IMR-90 (cell line): ENCODE measurements around the gene ITGB4. TPM values are rescaled to one million over a fixed set of nuclear protein-coding genes. Genes with fewer than 3 reads are reported as not detected.

Experiments
- ATAC-seq: fragments of 200-7000 bp; cut with Tn5 transposase; 2 replicates; pipeline ENCODE4 v1.9.1; 2020; ENCODE audit warnings: low read depth, mild to moderate bottlenecking, moderate library complexity
- BruUV-seq: library from RNA; stranded (reverse); fragments of 400-500 nt; replicated peaks from 2 replicates; lab custom pipeline; 2021; lab: Mats Ljungman, UMichigan
- CTCF ChIA-PET: fragments of 300-600 bp; formaldehyde crosslinking; extraction: SDS; loops from one replicate; lab custom pipeline; 2021; ENCODE audit warnings: antibody characterized with exemption; lab: Yijun Ruan, JAX
- POLR2A ChIA-PET: fragments of 300-600 bp; sonication (Branson Sonifier 250); formaldehyde crosslinking; loops from one replicate; lab custom pipeline; 2022; ENCODE audit warnings: antibody characterized with exemption; ENCODE audit not compliant: unreplicated experiment; lab: Charles Lee
- DNase-seq: peaks from one replicate; pipeline ENCODE4 v3.0.0; 2013
- H2AFZ ChIP-seq: replicated peaks from 2 replicates; pipeline ENCODE3; 2013; ENCODE audit warnings: low read length, mild to moderate bottlenecking; ENCODE audit not compliant: poor library complexity
- H2AK5ac ChIP-seq: 2 replicates; pipeline ENCODE4 v1.6.1; 2013; ENCODE audit warnings: low read depth, low read length, inconsistent platforms
- H2AK9ac ChIP-seq: replicated peaks from 2 replicates; pipeline ENCODE3; 2013; ENCODE audit warnings: mild to moderate bottlenecking, low read depth, low read length, moderate library complexity; ENCODE audit not compliant: poor library complexity
- H2BK120ac ChIP-seq: 2 replicates; pipeline ENCODE4 v1.6.1; 2013; ENCODE audit warnings: low read depth, low read length, inconsistent platforms
- H2BK15ac ChIP-seq: 3 replicates; pipeline ENCODE4 v1.6.1; 2013; ENCODE audit warnings: low read depth, low read length, inconsistent platforms
- H2BK20ac ChIP-seq: 2 replicates; pipeline ENCODE4 v1.6.1; 2013; ENCODE audit warnings: low read depth, mild to moderate bottlenecking, inconsistent platforms, low read length, moderate library complexity
- H2BK5ac ChIP-seq: 2 replicates; pipeline ENCODE4 v1.6.1; 2013; ENCODE audit warnings: mild to moderate bottlenecking, low read depth, low read length, inconsistent platforms; ENCODE audit not compliant: poor library complexity, severe bottlenecking
- H3K14ac ChIP-seq: replicated peaks from 2 replicates; pipeline ENCODE4 v1.6.1; 2013; ENCODE audit warnings: low read depth, low read length, inconsistent platforms
- H3K18ac ChIP-seq: 2 replicates; pipeline ENCODE4 v1.6.1; 2013; ENCODE audit warnings: low read depth, low read length, control low read depth
- H3K23ac ChIP-seq: 2 replicates; pipeline ENCODE4 v1.6.1; 2013; ENCODE audit warnings: low read depth, low read length, inconsistent platforms
- H3K27ac ChIP-seq: 2 replicates; pipeline ENCODE4 v1.5.1; 2013; ENCODE audit warnings: mild to moderate bottlenecking, control low read depth, low read length; ENCODE audit not compliant: insufficient read depth
- H3K27me3 ChIP-seq: 2 replicates; pipeline ENCODE4 v1.6.1; 2013; ENCODE audit warnings: low read length; ENCODE audit not compliant: control insufficient read depth, insufficient read depth
- H3K36me3 ChIP-seq: 2 replicates; pipeline ENCODE4 v1.6.1; 2013; ENCODE audit warnings: low read length, mixed read lengths; ENCODE audit not compliant: control insufficient read depth, insufficient read depth
- H3K4ac ChIP-seq: 2 replicates; pipeline ENCODE4 v1.6.1; 2013; ENCODE audit warnings: low read depth, low read length, inconsistent platforms
- H3K4me1 ChIP-seq: 2 replicates; pipeline ENCODE4 v1.6.1; 2013; ENCODE audit warnings: low read length, mixed read lengths; ENCODE audit not compliant: control insufficient read depth, insufficient read depth
- H3K4me2 ChIP-seq: 2 replicates; pipeline ENCODE4 v1.6.1; 2013; ENCODE audit warnings: low read depth, mild to moderate bottlenecking, control low read depth, low read length, moderate library complexity
- H3K4me3 ChIP-seq: 2 replicates; pipeline ENCODE4 v1.5.1; 2013; ENCODE audit warnings: low read depth, mild to moderate bottlenecking, control low read depth, low read length, moderate library complexity; ENCODE audit not compliant: insufficient read depth
- H3K56ac ChIP-seq: 2 replicates; pipeline ENCODE4 v1.6.1; 2013; ENCODE audit warnings: low read length, inconsistent platforms; ENCODE audit not compliant: insufficient read depth; ENCODE audit errors: extremely low read depth
- H3K79me1 ChIP-seq, 2 experiments: 2 replicates each; pipeline ENCODE4 v1.6.1; 2013; ENCODE audit warnings: low read length in 2 of 2, inconsistent platforms in 1 of 2, low read depth in 1 of 2
- H3K9ac ChIP-seq: 2 replicates; pipeline ENCODE4 v1.6.1; 2013; ENCODE audit warnings: low read depth, low read length, control low read depth
- H3K9me1 ChIP-seq: 2 replicates; pipeline ENCODE4 v1.6.1; 2013; ENCODE audit warnings: low read length, inconsistent platforms; ENCODE audit not compliant: insufficient read depth
- H3K9me3 ChIP-seq: 2 replicates; pipeline ENCODE4 v1.6.1; 2013; ENCODE audit warnings: low read length; ENCODE audit not compliant: control insufficient read depth, insufficient read depth
- H4K20me1 ChIP-seq: 2 replicates; pipeline ENCODE4 v1.6.1; 2013; ENCODE audit warnings: low read length, inconsistent platforms; ENCODE audit not compliant: insufficient read depth
- H4K5ac ChIP-seq: 2 replicates; pipeline ENCODE4 v1.6.1; 2013; ENCODE audit warnings: mild to moderate bottlenecking, low read depth, low read length, control low read depth
- H4K8ac ChIP-seq, 2 experiments: 2 replicates each; pipeline ENCODE4 v1.6.1; 2013; ENCODE audit warnings: low read depth in 2 of 2, low read length in 2 of 2, control low read depth in 1 of 2, inconsistent platforms in 1 of 2
- H4K91ac ChIP-seq: 2 replicates; pipeline ENCODE4 v1.6.1; 2013; ENCODE audit warnings: low read depth, low read length, inconsistent platforms; ENCODE audit not compliant: insufficient read depth
- BHLHE40 ChIP-seq: fragments of 150-350 bp; IDR thresholded peaks from 2 replicates; pipeline ENCODE4 v1.6.1; 2016; ENCODE audit warnings: mild to moderate bottlenecking, low read depth, low read length
- CEBPB ChIP-seq: IDR thresholded peaks from 2 replicates; pipeline ENCODE4 v1.6.1; 2012; ENCODE audit warnings: low read depth, low read length, improper control_type of control experiment
- CHD1 ChIP-seq: IDR thresholded peaks from 2 replicates; pipeline ENCODE4 v1.6.1; 2012; ENCODE audit warnings: low read depth, low read length, improper control_type of control experiment
- FOS ChIP-seq: fragments of 150-350 bp; IDR thresholded peaks from 2 replicates; pipeline ENCODE4 v1.6.1; 2016; ENCODE audit warnings: low read depth, low read length
- MAFK ChIP-seq: IDR thresholded peaks from 2 replicates; pipeline ENCODE4 v1.6.1; 2012; ENCODE audit warnings: low read depth, low read length, improper control_type of control experiment
- MAZ ChIP-seq: IDR thresholded peaks from 2 replicates; pipeline ENCODE4 v1.6.1; 2012; ENCODE audit warnings: low read depth, mild to moderate bottlenecking, low read length, improper control_type of control experiment, moderate library complexity, borderline replicate concordance
- NFE2L2 ChIP-seq: fragments of 150-350 bp; IDR thresholded peaks from 2 replicates; pipeline ENCODE4 v1.6.1; 2016; ENCODE audit warnings: low read depth, mild to moderate bottlenecking, low read length
- POLR2A ChIP-seq: IDR thresholded peaks from 2 replicates; pipeline ENCODE4 v1.6.1; 2012; ENCODE audit warnings: mild to moderate bottlenecking, low read depth, low read length
- RCOR1 ChIP-seq: IDR thresholded peaks from 2 replicates; pipeline ENCODE4 v1.6.1; 2012; ENCODE audit warnings: mild to moderate bottlenecking, low read length, improper control_type of control experiment; ENCODE audit not compliant: insufficient replicate concordance
- RFX5 ChIP-seq: IDR thresholded peaks from 2 replicates; pipeline ENCODE4 v1.8.0; 2012; ENCODE audit warnings: low read depth, mild to moderate bottlenecking, low read length, moderate library complexity
- WGBS, 2 experiments: methylation state at CpG; one replicate each; pipeline versions ENCODE4 v1.1.5 to v1.1.7; 2013; ENCODE audit warnings: missing lambda C conversion rate in 2 of 2; ENCODE audit not compliant: insufficient read length in 1 of 2; ENCODE audit errors: extremely low coverage in 2 of 2; 5-methylcytosine and 5-hydroxymethylcytosine counted together
- dilution Hi-C: fragments of 300-500 bp; cut with HindIII; formaldehyde crosslinking; loops from one replicate; pipeline ENCODE4 v1.14.3; 2018; ENCODE audit warnings: low sequenced_read_pairs; ENCODE audit not compliant: unreplicated experiment
- in situ Hi-C: fragments of 300-500 bp; cut with MboI; formaldehyde crosslinking; loops from 3 replicates; pipeline ENCODE4 v1.14.3; 2019; ENCODE audit warnings: low sequenced_read_pairs, inconsistent platforms, mixed read lengths
- intact Hi-C: fragments of 100-400 bp; cut with micrococcal nuclease; formaldehyde crosslinking; loops from 2 replicates; pipeline ENCODE4 v1.10.0; 2022
- polyA plus RNA-seq, 3 experiments: library from polyadenylated mRNA; depleted of rRNA; stranded (reverse); fragments of >200 nt; gene quantifications; 2 replicates each; pipeline ENCODE4 v1.2.3, GENCODE V29; 2012; ENCODE audit warnings: low replicate concordance in 1 of 3
- total RNA-seq: library from RNA; depleted of rRNA; stranded (reverse); fragments of >200 nt; gene quantifications from 2 replicates; pipeline ENCODE4 v1.2.3, GENCODE V29; 2012
- TF ChIP-seq, protein P1 (sequence below): fragments of 150-350 bp; IDR thresholded peaks from 2 replicates; pipeline ENCODE4 v1.6.1; 2017; ENCODE audit warnings: mild to moderate bottlenecking, antibody characterized with exemption, low read length, low read depth

Gene ITGB4
- total and polyA plus RNA-seq, 2 of the 4 experiments (the other 2 are of a cell fraction), result under 0.01 to 0.27 TPM

GRCh38 chr17:75740215-75740614 lies 19.0 kb downstream of the ITGB4 start:
- intact Hi-C loops (no loop called here), dilution Hi-C loops (no loop called here), in situ Hi-C loops (loop anchor here (10.0 kb wide), 1 partner anchor 315 kb away; no protein-coding TSS in a partner anchor)
- Histone ChIP-seq H3K4me3 (no peak overlapping the region), H3K4me2 (no peak overlapping the region), H2AFZ (no peak overlapping the region), H3K9me1 (no peaks in the 10 kb centered on the region), H4K91ac (no peak overlapping the region), H2AK5ac (no peak overlapping the region), H3K9ac (no peak overlapping the region), H3K4me1 (no peaks in the 10 kb centered on the region), H4K5ac (no peak overlapping the region), H4K20me1 (no peaks in the 10 kb centered on the region), H3K79me1 (no peaks in the 10 kb centered on the region), H2BK5ac (no peak overlapping the region), H3K4ac (no peak overlapping the region), H3K27ac (no peak overlapping the region), H3K56ac (no peak overlapping the region), H2BK15ac (no peak overlapping the region), H3K18ac (no peak overlapping the region), H3K9me3 (no peaks in the 10 kb centered on the region), H2BK120ac (no peak overlapping the region), H2AK9ac (peak overlapping the region; percentile 28), H3K36me3 (no peaks in the 10 kb centered on the region), H3K23ac (no peak overlapping the region), H2BK20ac (no peak overlapping the region), H4K8ac (no peak overlapping the region), H3K14ac (no peak overlapping the region), H3K27me3 (peaks cover 2% of the 10 kb centered on the region; the same call in 1 of the 2 replicates)
- no TSS peak for BruUV-seq
- TF ChIP-seq CHD1, result no peak
- TF ChIP-seq NFE2L2, result no peak
- TF ChIP-seq BHLHE40, result no peak
- TF ChIP-seq RFX5, result no peak
- no peak for TF ChIP-seq MAFK
- no peak for TF ChIP-seq MAZ
- TF ChIP-seq RCOR1, result no peak
- TF ChIP-seq, protein P1, sequence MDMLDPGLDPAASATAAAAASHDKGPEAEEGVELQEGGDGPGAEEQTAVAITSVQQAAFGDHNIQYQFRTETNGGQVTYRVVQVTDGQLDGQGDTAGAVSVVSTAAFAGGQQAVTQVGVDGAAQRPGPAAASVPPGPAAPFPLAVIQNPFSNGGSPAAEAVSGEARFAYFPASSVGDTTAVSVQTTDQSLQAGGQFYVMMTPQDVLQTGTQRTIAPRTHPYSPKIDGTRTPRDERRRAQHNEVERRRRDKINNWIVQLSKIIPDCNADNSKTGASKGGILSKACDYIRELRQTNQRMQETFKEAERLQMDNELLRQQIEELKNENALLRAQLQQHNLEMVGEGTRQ, result no peak
- TF ChIP-seq POLR2A, result no peak
- no peak for TF ChIP-seq CEBPB
- no peak for TF ChIP-seq FOS
- no peak for ATAC-seq
- ChIA-PET CTCF (no interaction called here), POLR2A (no interaction called here)
- DNase-seq, result no peak
- 86% methylated on average over 10 of the region's 17 CpGs; no CpG with 5 or more reads in 1 of the 2 experiments for WGBS, 2 experiments
